ENCODE measurements around the gene SEZ6L2.

The SEZ6L2 gene

DNA sequence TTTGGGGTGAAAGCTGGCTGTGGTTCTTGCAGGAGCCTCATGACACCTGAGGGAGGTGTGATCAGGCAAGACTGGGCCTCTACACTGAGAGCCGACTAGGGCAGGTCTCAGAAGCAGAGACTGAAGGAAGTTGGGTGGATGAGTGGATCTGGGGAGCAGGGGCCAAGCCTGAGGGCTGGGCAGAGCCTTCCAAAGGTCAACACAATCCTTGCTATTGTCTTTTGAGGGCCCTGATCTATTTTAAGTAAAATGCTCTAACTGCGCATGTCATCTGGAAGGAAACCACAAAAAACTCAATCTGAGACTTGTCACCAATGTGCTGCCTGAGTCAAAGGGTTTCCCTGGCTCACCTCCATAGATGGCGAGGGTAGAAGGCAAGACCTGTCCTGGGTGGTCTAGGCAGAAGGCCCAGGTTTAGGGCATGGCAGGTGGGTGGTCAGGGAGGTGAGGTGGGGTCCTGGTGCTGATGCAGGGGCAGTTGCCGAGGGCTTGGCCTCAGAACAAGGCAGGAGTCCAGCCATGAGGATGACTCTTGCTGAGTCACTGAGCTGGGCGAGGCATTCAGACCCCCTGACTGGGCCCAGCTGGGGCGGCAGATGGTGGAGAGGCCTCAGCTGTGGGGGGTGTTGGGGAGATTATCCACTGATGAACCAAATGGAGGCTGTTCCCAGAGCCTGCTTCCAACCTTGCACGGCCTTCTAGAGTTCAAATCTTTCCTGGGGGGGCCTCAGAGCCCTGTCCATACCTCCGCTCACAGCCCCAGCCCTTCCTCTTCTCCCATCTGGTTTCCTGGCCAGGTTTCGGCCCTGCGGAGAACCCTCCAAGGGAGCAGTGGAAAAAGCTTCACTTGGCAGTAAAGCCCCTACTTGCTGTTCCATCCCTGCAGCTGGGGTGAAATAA lies 74.0 kb downstream of the SEZ6L2 start:
- DNase-seq (ENCODE audit: low read depth in 2 of 2), result no peak

GRCh38 chr16:29824589-29825144 lies 74.7 kb downstream of the SEZ6L2 start:
- DNase-seq (ENCODE audit: low read depth in 2 of 2), result no peak

GRCh38 chr16:29821643-29822115 lies 77.7 kb downstream of the SEZ6L2 start:
- no peak for DNase-seq (ENCODE audit: low read depth in 2 of 2)

Measured in activated CD4-positive, alpha-beta T cell treated with anti-CD3 and anti-CD28 coated beads for 24 hours (primary cell).